IPS-15b (cell line): ENCODE measurements around the gene NRL.

Experiments used
- H3K27me3 ChIP-seq: one replicate; pipeline ENCODE4 v1.6.1; 2013; ENCODE audit warnings: low read length; ENCODE audit not compliant: control insufficient read depth, insufficient read depth
- H3K36me3 ChIP-seq: one replicate; pipeline ENCODE4 v1.6.1; 2013; ENCODE audit warnings: low read length; ENCODE audit not compliant: control insufficient read depth, insufficient read depth
- H3K4me1 ChIP-seq: one replicate; pipeline ENCODE4 v1.6.1; 2013; ENCODE audit warnings: mild to moderate bottlenecking, low read length; ENCODE audit not compliant: control insufficient read depth, insufficient read depth
- H3K4me3 ChIP-seq: one replicate; pipeline ENCODE4 v1.5.1; 2013; ENCODE audit warnings: low read depth, low read length
- H3K9ac ChIP-seq: one replicate; pipeline ENCODE4 v1.6.1; 2013; ENCODE audit warnings: low read depth, mild to moderate bottlenecking, low read length
- H3K9me3 ChIP-seq: one replicate; pipeline ENCODE4 v1.6.1; 2013; ENCODE audit warnings: mild to moderate bottlenecking, low read length; ENCODE audit not compliant: control insufficient read depth, insufficient read depth

The NRL gene

DNA sequence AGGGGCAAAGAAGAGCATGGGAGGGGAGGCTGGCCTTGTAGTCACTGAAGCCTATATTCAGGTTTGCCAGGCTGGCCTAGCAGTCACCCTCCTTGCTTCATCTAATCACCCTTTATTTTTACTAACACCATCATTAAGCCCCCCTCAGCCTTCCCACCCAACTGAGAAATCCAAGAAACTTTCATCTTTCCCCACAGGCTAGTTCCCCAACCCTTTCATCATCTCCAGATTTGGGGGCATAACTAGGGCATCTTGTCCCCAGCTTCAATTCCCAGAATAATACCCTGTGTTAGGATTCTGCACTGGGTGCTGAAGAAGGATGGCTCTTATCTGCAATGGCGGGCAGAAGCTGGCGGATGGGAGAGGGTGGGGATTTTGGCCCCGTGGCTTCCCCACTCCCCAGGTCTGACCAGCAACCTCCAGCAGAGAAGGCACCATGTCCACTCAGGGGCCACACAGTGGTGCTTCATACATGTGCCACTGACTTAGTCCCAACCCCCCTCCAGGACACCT is 13.7 kb downstream of the NRL start:
- no peaks in the 10 kb centered on the region for H3K27me3 ChIP-seq
- H3K4me3 ChIP-seq = no peak overlapping the region
- no peaks in the 10 kb centered on the region for H3K4me1 ChIP-seq
- no peak overlapping the region for H3K9ac ChIP-seq
- H3K9me3 ChIP-seq = no peaks in the 10 kb centered on the region
- H3K36me3 ChIP-seq = peaks cover 55% of the 10 kb centered on the region

DNA sequence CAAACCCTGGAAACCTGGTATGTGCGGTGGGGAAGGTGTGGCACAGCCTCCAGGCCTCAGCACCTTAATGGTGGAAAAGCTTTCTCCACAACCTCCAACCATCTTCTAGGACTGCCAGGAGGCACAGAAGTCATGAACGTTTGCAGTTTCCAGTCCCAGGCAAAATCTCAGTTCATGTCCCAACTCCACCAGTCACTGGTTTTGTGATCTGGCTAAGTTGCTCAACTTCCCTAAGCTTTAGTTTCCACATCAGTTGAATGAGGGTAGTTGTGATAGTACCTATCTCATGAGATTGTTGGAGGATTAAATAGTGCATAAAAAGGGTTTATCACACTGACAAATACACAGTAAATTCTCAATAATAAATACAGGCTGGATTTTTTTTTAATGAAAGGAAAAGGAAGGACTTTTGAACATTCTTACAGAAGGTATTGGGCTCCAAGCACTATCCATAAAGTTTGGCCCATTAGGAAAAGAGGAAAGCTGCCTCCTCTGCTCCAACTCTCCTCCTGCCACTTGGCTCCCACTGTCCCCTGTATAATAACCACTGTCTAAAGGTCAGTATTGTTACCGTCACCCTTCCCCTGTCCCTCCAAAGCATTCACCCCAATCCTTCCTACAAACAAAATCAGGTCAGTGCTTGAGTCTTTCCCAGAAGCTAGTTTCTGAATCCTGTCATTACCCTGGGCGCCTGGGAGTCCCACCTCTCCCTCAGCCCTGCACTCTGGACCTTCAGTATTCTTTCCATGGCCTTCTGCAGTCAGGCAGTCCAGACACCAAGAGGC is 14.4 kb downstream of the NRL start:
- H3K27me3 ChIP-seq = no peaks in the 10 kb centered on the region
- H3K9ac ChIP-seq = no peak overlapping the region
- no peaks in the 10 kb centered on the region for H3K9me3 ChIP-seq
- peaks cover 55% of the 10 kb centered on the region for H3K36me3 ChIP-seq
- H3K4me1 ChIP-seq = peaks cover 4% of the 10 kb centered on the region
- H3K4me3 ChIP-seq = no peak overlapping the region

DNA sequence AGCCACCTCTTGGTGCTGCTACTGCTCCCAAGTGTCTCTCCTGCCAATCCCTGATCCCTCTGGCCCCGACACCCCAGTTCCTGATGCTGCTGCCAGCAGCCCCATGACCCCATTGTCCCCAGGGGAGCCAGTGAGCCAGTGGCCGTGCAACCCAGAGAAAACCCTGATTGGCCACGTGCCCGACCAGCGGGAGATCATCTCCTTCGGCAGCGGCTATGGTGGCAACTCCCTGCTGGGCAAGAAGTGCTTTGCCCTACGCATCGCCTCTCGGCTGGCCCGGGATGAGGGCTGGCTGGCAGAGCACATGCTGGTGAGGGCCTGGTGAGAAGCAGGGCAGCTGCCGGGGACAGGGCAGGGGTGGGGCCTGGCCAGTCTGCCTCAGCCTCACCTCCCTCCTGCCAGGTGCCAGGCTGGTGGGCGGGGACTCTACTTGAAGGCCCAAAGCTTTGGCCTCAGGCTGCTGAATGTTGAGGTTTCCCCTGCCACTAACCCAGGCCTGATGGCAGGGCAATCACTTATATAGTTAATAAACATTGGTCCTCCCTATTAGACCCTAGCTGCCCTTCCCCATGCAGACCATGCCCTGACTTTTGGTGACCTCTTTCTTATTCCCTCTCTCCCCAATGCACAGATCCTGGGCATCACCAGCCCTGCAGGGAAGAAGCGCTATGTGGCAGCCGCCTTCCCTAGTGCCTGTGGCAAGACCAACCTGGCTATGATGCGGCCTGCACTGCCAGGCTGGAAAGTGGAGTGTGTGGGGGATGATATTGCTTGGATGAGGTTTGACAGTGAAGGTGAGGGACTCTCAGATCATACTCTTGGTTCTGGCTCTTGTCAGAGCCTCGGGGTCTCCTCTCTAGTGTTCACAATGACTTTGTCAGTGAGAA is 15.6 kb downstream of the NRL start:
- Histone ChIP-seq H3K9ac (no peak overlapping the region), H3K9me3 (no peaks in the 10 kb centered on the region)

DNA sequence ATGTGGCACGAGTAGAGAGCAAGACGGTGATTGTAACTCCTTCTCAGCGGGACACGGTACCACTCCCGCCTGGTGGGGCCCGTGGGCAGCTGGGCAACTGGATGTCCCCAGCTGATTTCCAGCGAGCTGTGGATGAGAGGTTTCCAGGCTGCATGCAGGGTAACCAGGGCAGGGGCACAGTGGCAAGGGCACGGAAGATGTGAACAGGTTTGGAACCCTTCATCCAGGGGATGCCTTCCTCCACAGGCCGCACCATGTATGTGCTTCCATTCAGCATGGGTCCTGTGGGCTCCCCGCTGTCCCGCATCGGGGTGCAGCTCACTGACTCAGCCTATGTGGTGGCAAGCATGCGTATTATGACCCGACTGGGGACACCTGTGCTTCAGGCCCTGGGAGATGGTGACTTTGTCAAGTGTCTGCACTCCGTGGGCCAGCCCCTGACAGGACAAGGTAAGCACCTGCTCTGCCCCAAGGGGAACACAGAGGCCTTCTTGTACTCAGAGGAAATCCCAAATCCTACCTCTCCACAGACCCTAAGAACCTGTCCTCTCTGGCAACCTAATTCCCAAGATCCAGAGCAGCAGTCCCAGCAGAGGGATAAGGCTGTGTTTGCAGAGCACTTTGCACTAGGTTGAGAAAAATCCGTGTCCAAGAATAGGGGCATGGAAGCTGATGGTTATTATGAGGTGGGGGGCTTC is 16.4 kb downstream of the NRL start:
- Histone ChIP-seq H3K36me3 (peaks cover 45% of the 10 kb centered on the region), H3K4me3 (no peak overlapping the region), H3K27me3 (no peaks in the 10 kb centered on the region), H3K9me3 (no peaks in the 10 kb centered on the region), H3K9ac (no peak overlapping the region), H3K4me1 (peaks cover 8% of the 10 kb centered on the region)

More for the DNA sequence above, 15.6 kb downstream of the NRL start:
- no peak overlapping the region for H3K4me3 ChIP-seq
- H3K36me3 ChIP-seq = peaks cover 52% of the 10 kb centered on the region
- peaks cover 8% of the 10 kb centered on the region for H3K4me1 ChIP-seq
- H3K27me3 ChIP-seq = no peaks in the 10 kb centered on the region

DNA sequence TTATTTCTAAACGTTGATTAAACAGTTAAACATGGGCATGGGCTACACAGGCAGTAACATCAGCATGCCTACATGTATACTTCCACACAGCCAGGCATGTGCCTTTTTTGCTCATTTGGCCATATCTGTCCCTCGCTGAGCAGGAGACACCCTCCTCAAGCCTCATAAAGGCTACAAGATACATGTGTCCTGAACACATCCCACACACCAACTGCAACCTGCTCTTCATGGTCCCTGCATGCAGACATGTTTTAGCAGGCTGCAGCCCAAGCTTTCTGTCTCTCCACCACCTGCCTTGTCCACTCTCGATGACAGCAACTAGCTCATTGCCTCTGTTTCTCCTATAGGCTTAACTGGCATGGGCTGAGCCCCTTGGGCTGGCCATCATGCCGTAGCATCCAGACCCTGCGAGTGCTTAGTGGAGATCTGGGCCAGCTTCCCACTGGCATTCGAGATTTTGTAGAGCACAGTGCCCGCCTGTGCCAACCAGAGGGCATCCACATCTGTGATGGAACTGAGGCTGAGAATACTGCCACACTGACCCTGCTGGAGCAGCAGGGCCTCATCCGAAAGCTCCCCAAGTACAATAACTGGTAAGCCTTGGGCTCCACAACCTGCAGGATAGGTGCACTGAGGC is 18.1 kb downstream of the NRL start:
- no peak overlapping the region for H3K9ac ChIP-seq
- peaks cover 8% of the 10 kb centered on the region for H3K4me1 ChIP-seq
- no peak overlapping the region for H3K4me3 ChIP-seq

DNA sequence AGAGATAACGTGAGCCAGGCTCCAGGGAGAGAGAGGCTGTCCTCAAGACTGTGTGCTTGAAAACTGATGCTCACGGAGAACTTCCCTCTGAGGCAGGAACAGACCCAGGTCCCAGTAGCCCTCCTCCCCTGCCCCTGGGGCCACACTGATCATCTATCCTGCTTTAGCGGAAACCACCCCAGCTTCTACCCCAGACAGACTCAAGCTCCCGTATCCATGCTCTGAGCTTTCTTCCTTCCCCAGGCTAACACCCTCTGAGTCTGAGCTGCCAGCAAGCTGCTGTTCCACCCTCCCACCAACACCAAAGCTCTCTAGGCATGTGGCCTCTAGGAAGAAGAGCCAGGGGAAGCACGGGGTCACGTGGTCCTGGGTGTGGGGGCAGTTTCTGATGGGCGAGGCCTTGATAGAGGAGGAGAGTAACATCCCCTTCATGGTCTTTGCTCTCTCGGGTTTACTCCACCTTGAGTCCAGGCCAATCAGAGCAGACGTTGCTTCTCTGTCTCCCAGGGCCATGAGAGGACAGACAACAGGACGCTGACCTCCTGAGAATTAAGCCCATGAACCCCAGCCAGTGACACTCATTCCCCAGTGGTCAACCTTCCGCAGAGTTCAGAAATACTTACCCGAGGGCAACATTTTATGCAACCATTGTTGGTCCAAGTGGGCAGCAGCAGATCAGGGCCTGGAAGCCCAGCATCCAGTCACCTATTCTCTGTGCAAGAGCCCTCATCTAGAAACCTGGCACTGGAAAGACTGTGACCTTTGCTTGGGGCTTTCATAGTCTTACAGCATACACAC is 19.3 kb downstream of the NRL start:
- peak overlapping the region; percentile 94 for H3K4me3 ChIP-seq
- H3K4me1 ChIP-seq = peaks cover 8% of the 10 kb centered on the region
- peaks cover 6% of the 10 kb centered on the region for H3K27me3 ChIP-seq
- H3K9me3 ChIP-seq = no peaks in the 10 kb centered on the region
- peaks cover 27% of the 10 kb centered on the region for H3K36me3 ChIP-seq
- H3K9ac ChIP-seq = peak overlapping the region; percentile 95

More for the DNA sequence above, 18.1 kb downstream of the NRL start:
- H3K27me3 ChIP-seq = peaks cover 6% of the 10 kb centered on the region
- peaks cover 36% of the 10 kb centered on the region for H3K36me3 ChIP-seq
- H3K9me3 ChIP-seq = no peaks in the 10 kb centered on the region

DNA sequence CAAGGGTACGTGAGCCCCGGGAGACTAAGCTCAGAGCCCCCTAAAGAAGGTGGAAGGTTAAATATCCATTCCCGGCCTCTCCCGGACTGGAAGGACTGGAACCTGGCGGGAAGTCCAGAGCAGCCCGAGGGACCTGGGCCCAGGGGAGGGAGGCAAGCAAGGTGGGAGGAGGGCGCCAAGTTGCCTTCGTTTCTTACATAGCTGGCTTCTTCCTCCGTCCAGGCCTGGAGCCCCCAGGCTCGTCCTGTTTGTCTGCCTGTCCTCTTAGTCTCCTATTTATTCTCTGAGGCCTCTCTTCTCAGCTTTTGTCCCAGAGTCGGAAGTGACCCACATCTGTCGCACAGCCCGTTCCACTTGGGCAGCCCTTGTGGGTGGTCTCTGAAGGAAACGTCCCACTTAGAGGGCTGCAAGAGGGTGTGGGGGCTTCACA is 19.9 kb downstream of the NRL start:
- peak overlapping the region; percentile 94 for H3K4me3 ChIP-seq
- peaks cover 6% of the 10 kb centered on the region for H3K27me3 ChIP-seq
- H3K36me3 ChIP-seq = peaks cover 23% of the 10 kb centered on the region
- H3K4me1 ChIP-seq = peaks cover 8% of the 10 kb centered on the region
- no peaks in the 10 kb centered on the region for H3K9me3 ChIP-seq
- peak overlapping the region; percentile 95 for H3K9ac ChIP-seq

DNA sequence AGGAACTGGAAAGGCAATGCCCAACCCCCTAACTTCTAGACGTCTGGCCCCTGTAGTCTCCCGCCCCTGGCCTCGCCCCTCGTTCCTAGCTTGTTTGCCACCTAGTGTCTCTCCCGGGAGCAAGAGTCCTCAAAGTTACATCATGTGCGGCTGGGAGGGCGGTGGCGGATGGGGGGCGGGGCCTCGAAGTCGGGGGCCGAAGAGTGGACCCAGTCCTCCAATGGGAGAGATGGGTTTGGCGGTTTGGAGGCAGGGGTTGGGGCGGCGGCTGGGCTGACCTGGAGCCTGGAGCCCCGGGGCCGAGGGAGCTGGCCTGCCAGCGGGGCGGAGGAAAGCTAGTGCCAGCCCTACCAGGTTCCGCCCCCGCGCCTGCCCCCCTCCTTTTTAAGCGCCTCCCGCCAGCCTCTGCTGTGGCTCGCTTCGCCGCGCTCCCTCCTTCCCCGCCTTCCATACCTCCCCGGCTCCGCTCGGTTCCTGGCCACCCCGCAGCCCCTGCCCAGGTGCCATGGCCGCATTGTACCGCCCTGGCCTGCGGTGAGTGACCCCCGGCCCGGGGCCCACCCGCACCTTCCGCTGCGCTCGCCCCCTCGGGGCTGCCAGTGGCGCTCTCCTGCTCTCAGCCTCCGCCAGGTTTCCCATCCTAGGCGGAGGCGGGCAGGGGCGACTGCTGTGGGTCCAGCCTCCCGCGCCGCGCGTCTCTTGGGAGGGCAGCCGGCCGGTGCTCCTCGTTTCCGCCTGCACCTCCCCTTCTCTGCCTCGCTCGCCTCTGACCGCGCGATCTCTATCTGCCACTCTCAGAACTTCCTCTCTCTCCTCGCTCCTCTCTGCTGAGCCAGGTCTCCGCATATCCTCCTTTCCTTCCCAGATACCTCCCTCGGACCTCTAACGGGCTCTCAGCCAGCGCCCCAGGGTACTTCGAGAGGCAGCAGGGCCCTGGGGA is 20.6 kb downstream of the NRL start, which contains the start of gene PCK2:
TSS of gene PCK2 (plus strand) at position 411 of the 940 bp plus-strand sequence. CDS start at position 506, 95 bp downstream.
- Histone ChIP-seq H3K27me3 (peaks cover 6% of the 10 kb centered on the region), H3K4me3 (peak within 1 kb of the TSS; percentile 94), H3K4me1 (peaks cover 8% of the 10 kb centered on the region), H3K9ac (peak within 1 kb of the TSS; percentile 95), H3K36me3 (peaks cover 17% of the 10 kb centered on the region), H3K9me3 (no peaks in the 10 kb centered on the region)

DNA sequence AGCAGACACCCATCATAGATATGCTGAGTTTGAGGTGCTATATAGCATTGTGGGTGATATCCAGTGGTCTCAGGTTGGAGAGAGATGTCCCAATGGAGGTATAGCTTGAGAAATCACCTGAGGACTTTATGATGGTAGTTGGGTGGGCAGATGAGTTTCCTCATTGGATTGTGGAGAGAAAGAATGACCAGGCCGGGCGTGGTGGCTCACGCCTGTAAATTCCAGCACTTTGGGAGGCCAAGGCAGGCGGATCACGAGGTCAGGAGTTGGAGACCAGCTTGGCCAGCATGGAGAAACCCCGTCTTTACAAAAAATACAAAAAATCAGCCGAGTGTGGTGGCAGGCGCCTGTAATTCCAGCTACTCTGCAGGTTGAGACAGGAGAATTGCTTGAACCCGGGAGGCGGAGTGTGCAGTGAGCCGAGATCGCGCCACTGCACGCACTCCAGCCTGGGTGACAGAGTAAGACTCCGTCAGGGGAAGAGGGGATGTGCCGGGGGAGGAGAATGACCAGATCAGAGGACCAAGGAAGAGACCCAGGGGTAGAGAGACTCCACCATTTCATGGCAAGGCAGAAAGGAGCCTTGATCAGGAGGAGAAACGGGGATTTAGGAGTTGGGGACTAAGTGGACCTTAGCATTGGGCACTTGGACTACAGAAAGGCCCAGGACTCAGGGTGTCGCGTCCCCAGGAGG is 21.4 kb downstream of the NRL start:
- peak overlapping the region; percentile 71 for H3K9ac ChIP-seq
- peaks cover 11% of the 10 kb centered on the region for H3K36me3 ChIP-seq
- no peaks in the 10 kb centered on the region for H3K9me3 ChIP-seq
- peaks cover 6% of the 10 kb centered on the region for H3K27me3 ChIP-seq
- H3K4me3 ChIP-seq = peak overlapping the region; percentile 39
- peaks cover 8% of the 10 kb centered on the region for H3K4me1 ChIP-seq
